H54 (cell line): ENCODE results near the gene ITGA8.
A peak's percentile ranks its signal among the peaks of the same experiment; 100 is the strongest.

Experiments used
- DNase-seq: peaks from one replicate; pipeline ENCODE4 v3.0.0; 2011; ENCODE audit warnings: low spot score, mixed read lengths; ENCODE audit not compliant: insufficient read length
- FAIRE-seq: peaks from 3 replicates; lab custom pipeline; 2011; peaks lifted over from hg19 to GRCh38; lab: Jason Lieb, UNC
- POLR2A ChIP-seq: IDR thresholded peaks from 2 replicates; pipeline ENCODE4 v1.6.1; 2011; ENCODE audit warnings: low read depth, mild to moderate bottlenecking, low read length

The ITGA8 gene

DNA sequence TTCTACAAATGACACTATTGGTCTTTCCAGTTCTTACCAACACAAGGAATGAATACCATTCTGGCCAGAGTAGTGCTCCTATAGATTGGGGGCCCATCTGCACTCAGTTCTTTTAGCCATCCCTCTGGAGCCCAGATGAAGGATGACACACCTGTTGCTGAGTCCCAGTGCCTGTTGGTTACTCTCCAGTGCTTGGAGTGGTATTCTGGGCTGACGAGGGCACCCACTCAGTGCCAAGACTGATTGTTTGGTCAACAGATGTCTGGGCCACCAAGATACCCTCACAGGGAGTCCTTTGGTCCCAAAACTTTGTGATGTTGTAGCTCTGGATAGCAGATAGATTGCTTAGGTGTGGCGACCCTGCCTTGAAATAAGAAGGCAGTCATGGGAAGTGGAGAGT, 23.7 kb upstream of the ITGA8 start:
- FAIRE-seq, result no peak
- no peak for DNase-seq

DNA sequence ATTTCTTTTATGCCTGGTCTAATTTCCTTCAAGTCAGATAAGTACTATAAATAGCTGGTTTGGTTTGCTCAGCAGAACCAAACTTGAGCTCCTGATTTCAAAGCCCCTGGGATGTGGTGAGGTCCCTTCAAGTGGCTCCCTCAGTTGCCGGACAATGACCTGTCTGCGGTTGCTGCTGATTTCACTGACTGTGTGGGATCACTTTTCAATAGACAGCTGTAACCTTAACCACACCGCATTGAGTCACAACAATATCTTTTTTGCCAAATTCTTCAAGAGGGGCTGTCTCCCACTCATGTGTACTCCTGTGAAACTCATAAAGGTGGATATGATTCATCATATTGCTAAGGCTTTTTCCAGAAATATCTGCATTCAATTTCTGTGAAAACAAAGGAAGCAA, 23.1 kb upstream of the ITGA8 start:
- no peak for FAIRE-seq

More for the DNA sequence above, 23.7 kb upstream of the ITGA8 start:
- no peak for TF ChIP-seq POLR2A

DNA sequence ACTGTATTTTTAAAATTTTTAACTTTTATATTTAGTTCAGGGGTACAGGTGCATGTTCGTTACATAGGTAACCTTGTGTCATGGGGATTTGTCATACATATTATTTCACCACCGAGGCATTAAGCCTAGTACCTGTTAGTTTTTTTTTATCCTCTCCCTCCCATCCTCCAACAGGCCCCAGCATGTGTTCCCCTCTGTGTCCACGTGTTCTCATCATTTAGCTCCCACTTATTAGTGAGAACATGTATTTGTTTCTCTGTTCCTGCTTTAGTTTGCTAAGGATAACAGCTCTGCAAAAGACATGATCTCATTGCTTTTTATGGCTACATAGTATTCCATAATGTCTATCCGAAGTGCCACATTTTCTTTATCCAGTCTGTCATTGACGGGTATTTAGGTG, 22.4 kb upstream of the ITGA8 start:
- TF ChIP-seq POLR2A, result no peak
- FAIRE-seq (no peak), DNase-seq (no peak)

More for the DNA sequence above, 23.1 kb upstream of the ITGA8 start:
- DNase-seq, result no peak
- no peak for TF ChIP-seq POLR2A

DNA sequence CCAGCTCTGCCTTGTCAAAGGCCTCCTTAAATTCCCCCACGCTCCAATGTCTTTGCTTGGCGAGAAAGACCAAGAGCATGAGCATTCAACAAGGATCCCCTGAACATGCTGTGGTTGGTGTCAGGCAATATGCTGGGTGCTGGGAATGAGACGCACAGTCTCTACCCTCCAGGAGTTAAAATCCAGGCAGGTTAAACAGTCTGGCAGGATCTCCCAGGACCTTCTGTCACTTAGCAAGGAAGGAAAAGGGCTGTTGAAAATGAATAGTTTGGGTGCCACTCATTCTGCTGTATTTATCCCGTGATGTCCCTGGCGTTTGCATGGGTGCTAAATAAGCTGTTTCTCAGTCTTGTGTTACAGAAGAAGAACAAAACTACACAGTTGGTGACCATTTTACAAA, 21.9 kb upstream of the ITGA8 start:
- FAIRE-seq (no peak), DNase-seq (no peak)
- no peak for TF ChIP-seq POLR2A

DNA sequence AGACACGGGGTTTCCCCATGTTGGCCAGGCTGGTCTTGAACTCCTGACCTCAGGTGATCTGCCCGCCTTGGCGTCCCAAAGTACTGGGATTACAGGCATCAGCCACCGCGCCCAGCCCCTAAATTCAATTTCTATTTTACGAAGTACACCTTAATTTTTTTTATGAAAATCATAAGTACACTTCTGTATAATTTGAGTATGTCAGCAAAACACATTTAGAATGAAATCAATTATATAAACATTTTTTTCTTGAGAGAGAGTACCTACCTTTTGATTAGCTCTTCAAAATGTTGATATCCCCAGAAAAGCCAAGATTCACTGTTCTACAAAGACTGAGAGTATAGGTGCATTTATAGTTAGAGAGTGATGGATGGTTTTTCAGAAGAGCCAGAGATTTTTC, 20.5 kb upstream of the ITGA8 start:
- DNase-seq (no peak), FAIRE-seq (no peak)
- TF ChIP-seq POLR2A, result no peak

DNA sequence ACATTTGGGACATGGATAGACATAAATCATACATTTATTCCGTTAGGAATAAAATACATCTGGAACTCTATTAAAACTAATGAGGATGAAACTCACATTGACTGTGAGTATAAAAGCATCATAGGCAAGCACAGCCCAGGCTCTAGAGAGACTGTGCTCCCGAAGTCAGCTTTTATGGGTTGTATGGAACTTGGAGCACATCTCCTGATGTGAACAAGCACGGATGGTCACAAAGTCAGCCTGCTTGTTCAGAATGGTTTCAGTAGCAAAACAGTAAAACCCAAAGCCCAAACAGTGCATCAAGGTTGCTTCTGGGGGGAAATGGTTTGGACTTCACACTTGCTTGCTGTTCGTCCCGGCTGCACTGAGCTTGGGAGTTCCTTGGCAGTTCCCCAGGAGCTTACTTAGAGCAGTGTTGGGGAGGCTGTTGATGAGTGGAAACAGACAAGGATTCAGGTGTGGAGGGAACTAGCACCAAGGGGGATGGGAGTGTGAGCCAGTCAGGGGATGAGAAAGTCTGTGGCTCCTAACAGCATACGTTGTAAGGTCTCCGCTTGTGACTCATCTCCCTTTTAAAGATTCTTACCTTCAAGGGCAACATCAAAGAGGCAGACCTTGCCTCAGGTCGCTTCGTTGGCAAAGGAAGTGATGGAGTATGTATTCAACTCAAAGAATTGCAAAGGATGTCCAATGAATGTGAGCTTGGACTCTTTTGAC, 19.7 kb upstream of the ITGA8 start:
- FAIRE-seq, result no peak
- no peak for TF ChIP-seq POLR2A
- DNase-seq, result no peak

DNA sequence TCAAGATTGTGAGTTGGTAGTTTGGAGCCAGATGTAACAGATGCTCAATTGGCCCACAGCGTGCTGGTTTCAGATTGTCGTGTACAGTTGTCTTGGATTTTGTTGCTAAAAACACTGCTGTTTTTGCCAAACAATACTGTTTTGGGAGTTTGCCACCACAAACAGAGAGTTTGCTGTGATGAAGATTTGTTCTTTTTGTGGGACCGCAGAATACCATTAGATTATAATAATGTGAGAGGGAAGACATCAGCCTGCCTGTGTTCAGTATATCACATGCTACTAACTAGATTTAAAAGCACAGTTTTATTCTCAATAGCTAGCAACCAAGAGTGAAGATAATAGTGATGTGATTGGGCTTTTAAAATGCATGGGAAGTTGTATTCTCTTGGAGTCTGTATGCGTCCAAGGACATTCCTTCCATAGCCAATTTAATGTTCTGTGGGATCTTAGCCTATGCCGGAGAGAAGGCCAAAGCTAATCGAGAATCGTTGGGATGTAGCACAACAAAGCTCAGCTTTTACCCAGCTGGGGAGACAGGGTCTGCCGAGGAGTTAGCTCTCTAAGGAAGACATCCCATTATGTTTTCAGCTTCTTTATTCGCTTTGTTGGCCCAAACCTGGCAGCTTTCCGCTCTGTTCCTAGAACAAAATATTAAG, 18.7 kb upstream of the ITGA8 start:
- no peak for TF ChIP-seq POLR2A
- no peak for FAIRE-seq
- DNase-seq, result no peak

DNA sequence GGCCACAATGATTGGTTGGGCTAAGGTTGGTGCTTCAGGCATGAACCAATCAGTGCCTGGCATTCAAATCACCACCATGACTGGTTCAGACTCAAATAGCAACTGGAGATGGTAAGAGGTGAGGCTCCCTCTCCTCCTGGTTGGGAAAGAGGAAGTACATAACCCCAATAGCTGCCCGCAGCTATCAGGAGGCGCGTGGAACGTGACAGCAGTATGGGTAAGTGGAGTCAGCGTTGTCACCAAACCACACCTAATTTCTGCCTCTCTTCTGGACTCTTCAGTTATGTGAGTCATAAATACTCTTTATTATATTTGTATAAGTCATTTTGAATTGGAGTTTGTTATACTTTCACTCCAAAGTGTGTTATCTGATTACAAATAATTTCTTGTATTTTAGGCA, 17.9 kb upstream of the ITGA8 start:
- no peak for DNase-seq

DNA sequence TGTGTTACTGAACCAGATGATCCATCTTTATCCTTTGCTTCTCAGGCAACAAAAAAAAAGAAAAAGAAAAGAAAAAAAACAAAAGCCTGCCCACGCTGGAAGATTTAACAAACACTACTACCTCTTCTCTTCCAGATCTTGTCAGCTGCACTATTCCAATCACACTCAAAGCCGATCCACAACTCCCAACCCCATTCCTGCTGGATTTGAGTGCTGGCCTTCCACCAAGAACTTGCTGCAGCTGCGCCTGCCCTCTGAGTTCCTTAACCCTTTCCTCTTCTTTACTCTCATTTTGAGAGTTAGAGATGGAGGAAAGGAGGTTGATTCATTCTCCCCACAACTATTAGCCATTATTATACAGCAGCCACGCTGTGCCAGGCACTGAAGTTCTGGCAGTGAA, 16.0 kb upstream of the ITGA8 start:
- no peak for TF ChIP-seq POLR2A
- DNase-seq (no peak), FAIRE-seq (no peak)

More for the DNA sequence above, 17.9 kb upstream of the ITGA8 start:
- FAIRE-seq, result no peak
- no peak for TF ChIP-seq POLR2A

DNA sequence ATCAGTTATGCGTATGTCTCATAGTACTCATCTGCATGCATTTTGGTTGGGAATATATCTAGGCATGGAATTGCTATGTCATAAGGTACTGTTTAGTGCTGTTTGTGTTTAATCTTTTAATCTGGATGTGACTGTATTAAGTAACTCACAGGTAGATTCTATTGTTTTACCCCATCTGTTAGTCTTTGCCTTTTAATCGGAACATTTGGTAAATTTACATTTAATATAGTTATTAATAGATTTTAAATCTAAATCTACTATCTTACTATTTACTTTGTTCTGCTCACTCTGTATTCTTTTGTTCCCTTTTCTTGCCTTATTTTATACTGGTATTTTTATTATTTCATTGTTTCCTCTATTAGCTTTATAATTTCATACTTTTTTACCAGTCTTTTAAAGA, 10.6 kb upstream of the ITGA8 start:
- FAIRE-seq, result no peak
- DNase-seq, result no peak
- no peak for TF ChIP-seq POLR2A

DNA sequence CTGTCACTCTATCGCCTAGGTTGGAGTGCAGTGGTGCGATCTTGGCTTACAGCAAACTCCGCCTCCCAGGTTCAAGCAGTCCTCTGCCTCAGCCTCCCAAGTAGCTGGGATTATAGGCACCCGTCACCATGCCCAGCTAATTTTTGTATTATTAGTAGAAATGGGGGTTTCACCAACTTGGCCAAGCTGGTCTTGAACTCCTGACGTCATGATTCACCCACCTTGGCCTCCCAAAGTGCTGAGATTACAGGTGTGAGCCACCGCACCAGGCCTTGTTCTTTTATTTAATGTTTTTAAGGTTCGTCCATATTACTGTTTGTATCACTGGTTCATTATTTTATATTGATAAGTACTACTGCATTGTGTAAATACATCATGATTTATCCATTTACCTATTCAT, 10.2 kb upstream of the ITGA8 start:
- no peak for FAIRE-seq
- DNase-seq, result no peak
- no peak for TF ChIP-seq POLR2A

DNA sequence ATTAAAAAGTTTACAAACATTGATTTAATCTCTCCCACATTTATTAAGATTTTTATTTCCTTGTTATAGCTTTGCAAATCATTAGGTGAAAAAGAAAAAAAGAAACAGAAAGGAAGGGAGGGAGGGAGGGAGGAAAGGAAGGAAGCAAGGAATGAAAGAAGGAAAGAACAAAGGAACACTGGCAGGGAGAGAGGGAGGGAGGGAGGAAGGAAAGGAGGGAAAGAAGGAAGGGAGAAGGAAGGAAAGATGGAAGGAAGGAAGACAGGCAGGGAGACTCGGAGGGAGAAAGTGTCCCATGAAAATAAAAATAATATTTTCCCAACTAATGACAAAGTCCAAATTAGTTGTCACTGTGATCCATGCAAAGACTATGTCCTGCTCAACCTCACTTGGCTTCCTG, 6.3 kb upstream of the ITGA8 start:
- DNase-seq, result no peak
- no peak for TF ChIP-seq POLR2A
- FAIRE-seq, result no peak

DNA sequence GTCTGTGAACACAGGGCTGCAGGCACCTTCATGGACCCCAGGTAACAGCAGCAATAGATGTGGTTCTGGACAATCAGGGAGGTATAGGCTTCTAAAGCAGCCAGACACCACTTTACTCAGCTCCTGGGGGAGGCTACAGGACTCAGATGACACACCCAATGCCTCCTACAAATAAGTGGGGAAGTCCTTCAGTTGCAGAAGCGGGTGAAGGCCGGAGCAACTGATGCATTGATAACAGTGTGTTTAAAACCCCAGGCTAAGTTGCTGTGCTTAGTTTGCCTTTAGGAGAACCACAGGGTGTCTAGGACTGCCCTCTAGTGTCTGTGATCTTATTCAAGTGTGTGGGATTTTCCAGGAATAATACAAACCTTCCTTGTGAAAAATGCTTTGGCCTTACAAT, 5.9 kb upstream of the ITGA8 start:
- FAIRE-seq, result peak; percentile 53
- no peak for TF ChIP-seq POLR2A
- peak; percentile 26 for DNase-seq

DNA sequence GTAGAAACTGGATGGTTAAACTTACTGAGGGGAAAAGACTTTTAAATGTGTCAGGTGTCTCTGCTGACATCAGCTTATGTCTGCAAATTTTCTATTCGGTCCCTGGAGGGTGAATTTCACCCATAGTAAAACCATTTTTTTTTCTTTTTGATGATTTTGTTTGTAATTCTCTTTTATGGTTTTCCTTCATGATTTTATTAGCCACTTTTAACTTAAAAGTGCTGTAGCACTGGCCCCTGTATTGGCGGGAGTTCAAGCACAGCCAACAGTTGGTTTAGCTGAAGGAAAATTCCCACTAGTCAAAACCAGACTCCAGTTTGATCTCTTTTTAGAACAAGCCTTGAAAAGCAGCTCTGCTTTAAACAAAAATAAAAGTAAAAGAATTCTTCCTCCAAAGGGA, 5.0 kb upstream of the ITGA8 start:
- TF ChIP-seq POLR2A, result no peak
- FAIRE-seq (no peak), DNase-seq (no peak)

DNA sequence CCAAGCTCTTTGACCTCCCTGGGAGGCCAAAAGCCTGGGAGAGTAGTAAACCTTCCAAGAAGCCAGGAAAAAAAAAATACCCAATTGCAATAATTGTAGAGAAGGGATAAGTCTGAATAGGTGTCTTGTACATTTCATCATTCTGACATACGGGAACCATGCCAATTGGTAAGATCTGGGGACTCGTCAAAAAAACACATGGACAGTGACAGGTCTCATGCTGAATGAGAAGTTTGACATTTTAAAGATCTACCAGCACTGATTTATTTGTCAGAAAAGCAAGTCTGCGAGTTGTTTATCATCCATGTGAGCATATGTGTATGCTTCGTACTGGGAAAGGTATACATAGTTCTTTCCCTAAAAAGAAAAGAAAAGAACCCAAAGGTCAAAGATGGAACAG, 4.1 kb upstream of the ITGA8 start:
- no peak for DNase-seq
- FAIRE-seq, result no peak
- no peak for TF ChIP-seq POLR2A
